Measurements from ENCODE around the gene PIPOX.

- no peak for TF ChIP-seq CTCF (IDR thresholded peaks at IDR 0.05)
- TF ChIP-seq EZH2 (IDR thresholded peaks at IDR 0.05), result no peak
Measured at GRCh38 chr17:29046473-29046839, 3.5 kb downstream of the PIPOX start.
